HEK293 (cell line): ENCODE measurements around the gene KCNQ1.

ENCODE experiments used
- CTCF ChIA-PET: fragments of 350-600 bp; formaldehyde crosslinking; extraction: SDS; loops from one replicate; lab custom pipeline; 2021; ENCODE audit warnings: antibody characterized with exemption; lab: Yijun Ruan, JAX
- POLR2A ChIA-PET: fragments of 300-600 bp; formaldehyde crosslinking; extraction: SDS; loops from one replicate; lab custom pipeline; 2020; ENCODE audit warnings: antibody characterized with exemption, inconsistent platforms; lab: Yijun Ruan, JAX
- H3K27ac ChIP-seq: fragments of 200-500 bp; sonication (Bioruptor generic); 2 replicates; pipeline ENCODE4 v1.5.1; 2014; ENCODE audit warnings: low read depth, low read length, control low read depth, inconsistent platforms; ENCODE audit errors: extremely low read depth
- H3K36me3 ChIP-seq, 2 experiments: fragments of 200-500 bp in 1 of 2; sonication (Bioruptor generic) in 1 of 2; 1 replicate in 1 of 2; 2 replicates in 1 of 2; pipeline ENCODE4 v1.5.1; 2014 to 2017; ENCODE audit warnings: inconsistent platforms in 2 of 2, low read length in 2 of 2; ENCODE audit not compliant: control insufficient read depth in 2 of 2, insufficient read depth in 1 of 2
- H3K4me1 ChIP-seq: fragments of 200-500 bp; sonication (Bioruptor generic); 2 replicates; pipeline ENCODE4 v1.5.1; 2014; ENCODE audit warnings: mild to moderate bottlenecking, low read length, inconsistent platforms; ENCODE audit not compliant: control insufficient read depth, insufficient read depth
- H3K4me3 ChIP-seq: 2 replicates; pipeline ENCODE4 v1.5.1; 2011; ENCODE audit warnings: low read depth, mild to moderate bottlenecking, control low read depth, low read length, moderate library complexity
- H3K9me3 ChIP-seq: fragments of 200-500 bp; sonication (Bioruptor generic); 2 replicates; pipeline ENCODE4 v1.5.1; 2014; ENCODE audit warnings: low read depth, low read length, inconsistent platforms; ENCODE audit not compliant: control insufficient read depth, insufficient read depth
- GFI1B ChIP-seq: fragments of 450-650 bp; formaldehyde crosslinking; IDR thresholded peaks from 2 replicates; pipeline ENCODE4 v1.5.1; 2016; ENCODE audit warnings: missing biosample characterization, missing genetic modification characterization
- GLIS1 ChIP-seq: fragments of 450-650 bp; formaldehyde crosslinking; IDR thresholded peaks from 2 replicates; pipeline ENCODE4 v1.5.1; 2016; ENCODE audit warnings: missing biosample characterization, missing genetic modification characterization
- GLIS2 ChIP-seq: fragments of 450-650 bp; formaldehyde crosslinking; IDR thresholded peaks from 2 replicates; pipeline ENCODE4 v1.5.1; 2016; ENCODE audit warnings: missing biosample characterization, missing genetic modification characterization
- HOXC10 ChIP-seq: sonication (generic); formaldehyde crosslinking; IDR thresholded peaks from 2 replicates; pipeline ENCODE4 v1.8.1; 2023; ENCODE audit warnings: mild to moderate bottlenecking, missing genetic modification reagents
- KLF1 ChIP-seq: fragments of 450-650 bp; formaldehyde crosslinking; IDR thresholded peaks from 2 replicates; pipeline ENCODE4 v1.5.1; 2016; ENCODE audit warnings: missing biosample characterization, missing genetic modification characterization
- PRDM4 ChIP-seq: fragments of 450-650 bp; formaldehyde crosslinking; IDR thresholded peaks from 2 replicates; pipeline ENCODE4 v1.5.1; 2017; ENCODE audit warnings: missing biosample characterization, missing genetic modification characterization
- ZFHX2 ChIP-seq: fragments of 450-650 bp; formaldehyde crosslinking; conservative IDR thresholded peaks from 2 replicates; pipeline ENCODE4 v1.5.1; 2016; ENCODE audit warnings: missing biosample characterization, missing genetic modification characterization
- ZIC2 ChIP-seq: fragments of 450-650 bp; formaldehyde crosslinking; IDR thresholded peaks from 2 replicates; pipeline ENCODE4 v1.5.1; 2016; ENCODE audit warnings: missing biosample characterization, missing genetic modification characterization
- ZNF114 ChIP-seq: fragments of 450-650 bp; formaldehyde crosslinking; IDR thresholded peaks from 2 replicates; pipeline ENCODE4 v1.5.0; 2017; ENCODE audit warnings: missing biosample characterization, missing genetic modification characterization
- ZNF16 ChIP-seq: fragments of 450-650 bp; formaldehyde crosslinking; IDR thresholded peaks from 2 replicates; pipeline ENCODE4 v1.5.1; 2016; ENCODE audit warnings: low read depth, missing biosample characterization, missing genetic modification characterization
- ZNF2 ChIP-seq: fragments of 450-650 bp; formaldehyde crosslinking; IDR thresholded peaks from 2 replicates; pipeline ENCODE4 v1.5.1; 2016; ENCODE audit warnings: missing biosample characterization, missing genetic modification characterization
- ZNF266 ChIP-seq: fragments of 450-650 bp; formaldehyde crosslinking; IDR thresholded peaks from 2 replicates; pipeline ENCODE4 v1.5.1; 2016; ENCODE audit warnings: missing biosample characterization, missing genetic modification characterization, low read depth
- ZNF341 ChIP-seq: fragments of 450-650 bp; formaldehyde crosslinking; IDR thresholded peaks from 2 replicates; pipeline ENCODE4; 2016; ENCODE audit warnings: low read depth, missing biosample characterization, missing genetic modification characterization
- ZNF707 ChIP-seq: fragments of 450-650 bp; formaldehyde crosslinking; IDR thresholded peaks from 2 replicates; pipeline ENCODE4 v1.5.1; 2016; ENCODE audit warnings: missing biosample characterization, missing genetic modification characterization
- ZNF747 ChIP-seq: fragments of 450-650 bp; formaldehyde crosslinking; IDR thresholded peaks from 2 replicates; pipeline ENCODE4 v1.5.1; 2016; ENCODE audit warnings: missing biosample characterization, missing genetic modification characterization
- ZNF791 ChIP-seq: fragments of 450-650 bp; formaldehyde crosslinking; IDR thresholded peaks from 2 replicates; pipeline ENCODE4 v1.5.1; 2016; ENCODE audit warnings: missing biosample characterization, missing genetic modification characterization
- ZXDB ChIP-seq: fragments of 450-650 bp; formaldehyde crosslinking; IDR thresholded peaks from 2 replicates; pipeline ENCODE4 v1.5.1; 2016; ENCODE audit warnings: missing biosample characterization, missing genetic modification characterization
- TF ChIP-seq, protein P1 (sequence below): fragments of 450-650 bp; formaldehyde crosslinking; IDR thresholded peaks from 2 replicates; pipeline ENCODE4 v1.5.1; 2017; ENCODE audit warnings: missing biosample characterization, missing genetic modification characterization

The KCNQ1 gene

GRCh38 chr11:2402890-2403645 is 41.7 kb upstream of the KCNQ1 start (continued):
- TF ChIP-seq ZNF707 (tag by site-specific recombination) (no peak), ZXDB (tag by site-specific recombination) (no peak), ZNF266 (tag by site-specific recombination) (no peak)

DNA sequence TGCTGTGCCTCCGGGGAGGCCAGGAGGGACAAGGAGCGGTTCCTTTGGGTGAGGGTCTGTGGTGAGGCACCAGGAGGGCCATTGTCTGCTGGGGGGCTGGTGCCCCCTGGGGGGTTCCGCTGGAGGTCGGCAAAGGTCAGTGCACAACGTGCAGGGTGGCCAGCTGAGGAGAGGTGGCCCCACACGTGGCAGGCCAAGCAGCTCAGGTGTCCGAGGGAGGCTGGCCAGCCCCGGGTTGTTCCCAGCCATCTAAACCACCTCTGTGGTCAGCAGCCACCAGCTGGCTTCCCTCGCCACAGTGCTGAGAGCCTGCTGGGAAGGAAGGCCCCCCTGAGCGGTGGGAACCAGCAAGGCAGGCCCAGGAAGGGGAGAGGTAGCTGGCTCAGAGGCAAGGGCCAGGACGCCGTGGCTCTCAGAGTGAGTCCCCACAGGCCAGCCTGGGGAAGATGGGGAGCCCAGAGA is 40.0 kb upstream of the KCNQ1 start:
- CTCF ChIA-PET = interaction anchor here (3.1 kb wide), 1 partner anchor 15 kb away, joined by 8 read pairs; no protein-coding TSS in a partner anchor
- H3K9me3 ChIP-seq = no peaks in the 10 kb centered on the region
- peaks cover 0 to 28% of the 10 kb centered on the region in 2 experiments; a peak in 1 of 3 replicates for H3K36me3 ChIP-seq
- TF ChIP-seq GLIS2 (tag by site-specific recombination) (peak; percentile 66), ZNF2 (tag by site-specific recombination) (no peak), GLIS1 (tag by site-specific recombination) (0 out of 2 replicates have a peak, but pooled peaks have one; percentile 33), ZNF114 (no peak), ZNF341 (peak; percentile 17; the same call in 1 of the 2 replicates), GFI1B (tag by site-specific recombination) (no peak), ZNF16 (tag by site-specific recombination) (no peak), ZNF747 (tag by site-specific recombination) (no peak), PRDM4 (tag by site-specific recombination) (no peak), ZIC2 (tag by site-specific recombination) (peak; percentile 26)
- no peak overlapping the region for H3K27ac ChIP-seq
- H3K4me3 ChIP-seq = no peak overlapping the region
- POLR2A ChIA-PET = no interaction called here
- H3K4me1 ChIP-seq = no peaks in the 10 kb centered on the region

DNA sequence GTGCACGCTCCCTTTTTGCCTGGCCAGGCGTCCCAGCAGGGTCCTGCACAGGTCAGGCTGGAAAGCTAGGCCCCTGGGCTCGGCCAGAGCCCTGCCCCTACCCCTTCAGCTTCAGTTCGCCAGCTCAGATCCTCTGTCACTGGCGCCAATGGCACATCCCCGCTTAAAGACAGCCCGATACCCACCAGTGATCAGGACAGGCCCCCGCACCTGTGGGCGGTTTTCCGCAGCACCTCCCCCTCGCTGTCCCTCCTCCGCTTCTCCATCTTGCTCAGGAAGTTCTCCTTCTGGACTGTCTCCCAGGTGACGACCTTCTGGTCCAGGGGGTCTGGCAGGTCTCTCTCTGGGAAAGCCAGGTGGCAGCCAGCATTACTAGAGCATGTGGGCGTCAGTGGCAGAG is 38.4 kb upstream of the KCNQ1 start:
- peaks cover 0 to 28% of the 10 kb centered on the region in 2 experiments; a peak in 1 of 3 replicates for H3K36me3 ChIP-seq
- TF ChIP-seq ZFHX2 = peak; percentile 36; the same call in 1 of the 2 replicates
- TF ChIP-seq, protein P1, sequence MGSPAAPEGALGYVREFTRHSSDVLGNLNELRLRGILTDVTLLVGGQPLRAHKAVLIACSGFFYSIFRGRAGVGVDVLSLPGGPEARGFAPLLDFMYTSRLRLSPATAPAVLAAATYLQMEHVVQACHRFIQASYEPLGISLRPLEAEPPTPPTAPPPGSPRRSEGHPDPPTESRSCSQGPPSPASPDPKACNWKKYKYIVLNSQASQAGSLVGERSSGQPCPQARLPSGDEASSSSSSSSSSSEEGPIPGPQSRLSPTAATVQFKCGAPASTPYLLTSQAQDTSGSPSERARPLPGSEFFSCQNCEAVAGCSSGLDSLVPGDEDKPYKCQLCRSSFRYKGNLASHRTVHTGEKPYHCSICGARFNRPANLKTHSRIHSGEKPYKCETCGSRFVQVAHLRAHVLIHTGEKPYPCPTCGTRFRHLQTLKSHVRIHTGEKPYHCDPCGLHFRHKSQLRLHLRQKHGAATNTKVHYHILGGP (tag by site-specific recombination) = no peak
- TF ChIP-seq HOXC10 (CRISPR knock-in tag) = no peak
- ChIA-PET CTCF (interaction anchor here (3.1 kb wide), 1 partner anchor 13 kb away, joined by 8 read pairs; no protein-coding TSS in a partner anchor), POLR2A (no interaction called here)
- H3K4me3 ChIP-seq = no peak overlapping the region
- H3K27ac ChIP-seq = no peak overlapping the region
- H3K9me3 ChIP-seq = no peaks in the 10 kb centered on the region
- no peaks in the 10 kb centered on the region for H3K4me1 ChIP-seq

DNA sequence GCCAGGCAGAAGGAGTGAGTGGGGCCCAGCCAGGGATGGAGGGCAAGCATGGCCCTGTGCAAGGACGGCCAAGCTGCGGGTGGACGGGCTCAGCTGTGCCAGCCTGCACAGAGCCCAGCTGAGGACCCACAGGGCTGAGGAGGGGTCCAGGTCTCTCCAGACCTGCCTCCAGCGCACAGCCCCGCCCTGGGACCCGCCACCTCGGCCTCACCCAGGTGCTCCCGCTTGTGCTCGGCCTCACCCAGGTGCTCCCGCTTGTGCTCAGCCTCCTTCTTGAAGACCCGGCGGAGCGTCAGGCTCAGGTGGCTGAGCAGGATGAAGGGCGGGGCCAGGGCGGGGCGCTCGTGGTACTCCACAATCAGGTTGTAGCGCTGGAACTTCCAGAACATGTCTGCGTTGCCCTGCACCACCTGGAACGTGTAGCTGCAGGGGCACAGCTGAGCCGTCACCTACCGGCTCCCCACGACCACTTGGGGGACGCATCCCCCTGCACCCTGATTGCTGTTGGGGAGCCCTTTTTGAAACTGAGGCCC is 37.9 kb upstream of the KCNQ1 start:
- H3K4me1 ChIP-seq = no peaks in the 10 kb centered on the region
- H3K4me3 ChIP-seq = no peak overlapping the region
- no peak overlapping the region for H3K27ac ChIP-seq
- no peaks in the 10 kb centered on the region for H3K9me3 ChIP-seq
- POLR2A ChIA-PET = no interaction called here
- H3K36me3 ChIP-seq = peaks cover 0 to 27% of the 10 kb centered on the region in 2 experiments; a peak in 1 of 3 replicates
- CTCF ChIA-PET = interaction anchor here (3.1 kb wide), 1 partner anchor 12 kb away, joined by 8 read pairs; no protein-coding TSS in a partner anchor
- TF ChIP-seq ZNF791 (no peak), KLF1 (tag by site-specific recombination) (peak; percentile 54)
